Activated T-cell treated with anti-CD3 and anti-CD28 coated beads, Interleukin-2, amount 50 U/mL, for 4 hours (primary cell): ENCODE measurements around the gene SHC1. TPM values are rescaled to one million over a fixed set of nuclear protein-coding genes. Genes with fewer than 3 reads are reported as not detected.

Experiments
- ATAC-seq, 2 donors: fragments of 200-7000 bp; cut with Tn5 transposase; one replicate each; pipeline ENCODE4 v1.10.0; 2021
- DNase-seq: peaks from one replicate; pipeline ENCODE4 v3.0.0-alpha.2; 2020
- H3K27me3 Mint-ChIP-seq: one replicate; pipeline ENCODE4 v1.8.0; 2021; ENCODE audit warnings: low read depth, mixed read lengths
- H3K36me3 Mint-ChIP-seq: one replicate; pipeline ENCODE4 v1.8.0; 2022; ENCODE audit warnings: mixed read lengths; ENCODE audit not compliant: insufficient read depth
- H3K4me1 Mint-ChIP-seq: one replicate; pipeline ENCODE4 v1.8.0; 2021; ENCODE audit warnings: low read depth, mixed read lengths
- H3K4me3 Mint-ChIP-seq: one replicate; pipeline ENCODE4 v1.8.0; 2021; ENCODE audit warnings: mild to moderate bottlenecking, moderate library complexity, mixed read lengths
- H3K9me3 Mint-ChIP-seq: one replicate; pipeline ENCODE4 v1.8.0; 2021; ENCODE audit warnings: mixed read lengths
- total RNA-seq, 3 donors: library from RNA; stranded (reverse); gene quantifications; one replicate each; pipeline ENCODE4 v1.2.1, GENCODE V29; 2021

Gene SHC1
- total RNA-seq, 3 donors from 2014 or later, result 38.7 to 43.7 (median 39.2) TPM

DNA sequence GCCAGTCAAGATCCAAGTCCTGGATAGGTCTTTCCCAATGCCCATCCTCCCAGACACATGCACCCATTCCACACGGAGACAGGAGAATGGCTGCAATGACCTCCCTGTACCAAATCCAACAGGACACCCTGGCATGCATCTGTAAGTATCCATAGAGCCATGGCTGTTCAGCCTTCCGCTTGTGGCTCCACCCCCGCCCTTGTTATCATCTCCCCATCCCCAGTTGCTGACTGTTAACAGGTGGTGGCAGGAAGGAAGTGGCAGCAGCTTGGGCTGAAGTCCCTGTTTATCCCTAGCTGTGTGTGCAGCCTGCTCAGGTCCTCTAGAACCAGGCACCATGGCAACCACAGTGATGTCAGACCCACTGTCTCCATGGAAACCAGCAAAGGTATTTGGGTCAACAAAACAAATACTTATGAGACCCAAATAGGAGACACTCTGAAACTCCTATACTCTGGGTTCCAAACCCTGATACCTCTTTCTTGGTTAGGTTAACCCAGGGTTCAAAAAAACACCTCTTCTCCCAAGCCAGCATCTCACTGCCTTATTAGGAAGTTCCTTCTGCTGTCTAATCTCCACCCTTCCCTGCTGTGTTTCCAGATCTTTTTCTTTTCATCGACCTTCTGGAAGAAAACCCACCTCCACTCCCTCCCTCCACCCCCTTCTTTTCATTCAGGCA lies 15.4 kb downstream of the SHC1 start:
- DNase-seq (peak; percentile 73), ATAC-seq (peak; percentile 70 to 73)
- Mint-ChIP-seq H3K9me3 (no peaks in the 10 kb centered on the region), H3K27me3 (no peaks in the 10 kb centered on the region), H3K4me1 (peaks cover 77% of the 10 kb centered on the region), H3K4me3 (peak overlapping the region; percentile 86), H3K36me3 (peaks cover 11% of the 10 kb centered on the region)

DNA sequence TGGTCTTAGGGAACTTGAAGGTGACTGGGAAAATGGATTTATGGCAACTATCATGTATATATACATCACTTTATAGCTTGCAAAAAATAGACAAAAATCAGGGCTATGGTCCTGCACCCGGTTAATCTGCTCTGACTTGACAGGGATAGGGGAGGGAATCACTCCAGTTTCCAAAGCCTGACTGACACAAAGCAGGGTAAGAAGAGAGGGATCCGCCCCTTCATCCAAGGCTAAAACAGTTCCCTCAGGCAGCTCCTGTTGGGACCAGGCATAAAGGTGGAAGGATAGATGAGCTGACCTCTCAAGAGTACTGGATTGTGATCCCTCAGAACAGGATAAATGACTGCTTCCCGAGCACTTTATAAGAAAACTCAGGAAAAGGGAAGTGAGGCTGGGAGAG lies 16.0 kb downstream of the SHC1 start:
- H3K36me3 Mint-ChIP-seq, result peaks cover 9% of the 10 kb centered on the region
- no peaks in the 10 kb centered on the region for H3K27me3 Mint-ChIP-seq
- no peaks in the 10 kb centered on the region for H3K9me3 Mint-ChIP-seq
- no peak for ATAC-seq
- peaks cover 77% of the 10 kb centered on the region for H3K4me1 Mint-ChIP-seq
- H3K4me3 Mint-ChIP-seq, result peak overlapping the region; percentile 86
- no peak for DNase-seq

DNA sequence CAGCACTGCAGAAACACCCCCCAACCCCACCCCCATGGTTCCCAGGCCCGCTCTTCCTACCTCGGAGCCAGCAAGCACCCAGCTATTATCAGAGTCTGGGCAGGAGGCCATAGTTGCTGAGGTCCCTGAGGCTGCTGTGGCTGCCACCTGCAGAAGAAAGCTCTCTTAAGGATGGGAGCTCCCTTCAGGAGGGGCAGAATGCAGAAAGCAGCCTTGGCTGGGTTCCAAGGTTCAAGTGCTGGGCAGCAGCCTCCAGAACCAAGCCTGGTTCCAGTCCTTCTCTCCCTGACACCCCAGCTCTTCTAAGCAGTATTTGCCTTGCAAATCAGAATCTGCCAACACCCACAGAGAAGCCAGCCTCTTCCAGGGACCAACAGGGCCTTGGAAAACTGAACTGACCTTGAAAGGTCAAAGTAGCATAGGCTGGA lies 16.9 kb downstream of the SHC1 start:
- Mint-ChIP-seq H3K4me1 (peaks cover 81% of the 10 kb centered on the region), H3K27me3 (no peaks in the 10 kb centered on the region), H3K4me3 (peak overlapping the region; percentile 86), H3K9me3 (no peaks in the 10 kb centered on the region), H3K36me3 (peaks cover 12% of the 10 kb centered on the region)
- no peak for ATAC-seq
- no peak for DNase-seq

DNA sequence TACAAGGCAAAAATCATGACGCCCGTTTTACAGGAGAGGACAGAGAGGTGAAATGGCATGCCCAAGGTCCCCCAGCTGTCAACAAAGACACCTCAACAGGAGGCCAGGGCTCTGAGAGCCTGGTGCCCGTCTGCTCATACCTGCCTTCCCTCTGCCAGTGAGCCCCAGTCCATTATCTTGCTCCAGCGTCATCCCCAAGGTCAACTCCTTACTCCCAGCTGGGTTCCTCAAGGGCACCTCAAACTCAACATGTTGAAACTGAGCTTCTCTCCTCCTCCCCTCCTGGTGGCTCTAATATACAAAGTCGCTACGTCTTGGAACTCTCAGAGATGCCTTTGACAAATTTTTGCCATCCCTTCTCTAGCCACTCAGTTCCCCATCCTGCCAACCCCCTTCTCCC lies 17.9 kb downstream of the SHC1 start:
- Mint-ChIP-seq H3K4me3 (peak overlapping the region; percentile 86), H3K4me1 (peaks cover 80% of the 10 kb centered on the region)
- no peak for DNase-seq

DNA sequence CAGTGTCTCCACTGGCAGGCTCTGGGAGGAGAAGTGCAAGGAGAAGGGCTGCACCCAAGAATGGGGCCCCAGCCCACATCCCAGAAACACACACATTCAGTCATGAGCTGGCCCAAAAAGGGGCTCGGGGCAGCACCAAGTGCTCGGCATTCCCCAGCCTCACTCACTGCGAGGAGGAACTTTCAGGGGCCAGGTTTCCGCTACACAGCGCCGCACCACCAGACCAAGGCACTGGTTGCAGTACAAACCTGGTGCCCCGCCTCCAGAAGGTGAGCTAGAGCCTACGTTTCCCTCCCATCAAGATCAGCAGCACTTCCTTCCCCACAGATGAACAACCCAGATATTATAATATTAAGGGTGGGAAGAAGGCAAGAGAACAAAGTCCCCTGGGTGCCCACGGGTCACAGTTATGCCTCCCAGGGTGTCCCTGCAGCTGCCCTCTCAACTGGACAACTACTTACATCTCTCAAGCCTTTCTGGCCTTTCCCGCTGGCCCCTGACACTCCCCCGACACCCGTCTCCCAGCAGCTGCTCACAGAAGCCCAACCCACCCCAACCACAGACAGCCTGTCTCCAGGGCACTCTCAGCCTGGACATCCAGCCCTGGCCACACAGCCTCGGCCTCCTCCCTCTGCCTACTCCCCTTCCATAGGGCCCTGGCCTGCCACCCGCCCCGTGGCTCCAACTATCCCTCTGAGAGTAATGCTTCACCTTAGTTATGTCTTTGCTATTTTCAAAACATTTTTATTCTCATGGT lies 18.5 kb downstream of the SHC1 start:
- peak; percentile 50 to 59 for ATAC-seq
- Mint-ChIP-seq H3K9me3 (no peaks in the 10 kb centered on the region), H3K4me3 (peak overlapping the region; percentile 86), H3K36me3 (peaks cover 14% of the 10 kb centered on the region), H3K27me3 (no peaks in the 10 kb centered on the region), H3K4me1 (peaks cover 75% of the 10 kb centered on the region)
- DNase-seq, result peak; percentile 54

More for the DNA sequence above, 17.9 kb downstream of the SHC1 start:
- peaks cover 14% of the 10 kb centered on the region for H3K36me3 Mint-ChIP-seq
- H3K9me3 Mint-ChIP-seq, result no peaks in the 10 kb centered on the region
- no peak for ATAC-seq
- H3K27me3 Mint-ChIP-seq, result no peaks in the 10 kb centered on the region

DNA sequence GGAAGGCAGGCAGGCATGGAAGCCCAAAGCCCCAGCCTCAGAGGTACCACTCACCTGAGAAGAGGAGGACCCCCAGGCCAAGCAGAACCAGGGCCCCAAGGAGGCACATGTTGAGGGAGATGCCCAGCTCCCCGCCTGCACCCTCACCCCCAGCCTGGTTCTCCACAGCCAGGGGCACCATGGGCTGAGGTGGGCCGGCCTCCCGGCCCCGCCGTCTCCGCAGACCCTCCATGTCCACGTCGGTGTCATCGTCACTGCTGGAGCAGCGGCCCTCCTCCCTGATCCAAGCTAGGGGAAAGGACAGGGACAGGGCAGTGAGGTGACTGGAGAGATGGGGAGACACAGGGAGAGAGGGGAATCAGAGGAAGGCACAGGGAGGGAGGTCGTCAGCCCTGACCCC lies 22.5 kb downstream of the SHC1 start:
- no peak for DNase-seq
- Mint-ChIP-seq H3K27me3 (no peaks in the 10 kb centered on the region), H3K9me3 (no peaks in the 10 kb centered on the region), H3K36me3 (peaks cover 21% of the 10 kb centered on the region), H3K4me1 (peaks cover 50% of the 10 kb centered on the region), H3K4me3 (no peak overlapping the region)
- ATAC-seq, result no peak

DNA sequence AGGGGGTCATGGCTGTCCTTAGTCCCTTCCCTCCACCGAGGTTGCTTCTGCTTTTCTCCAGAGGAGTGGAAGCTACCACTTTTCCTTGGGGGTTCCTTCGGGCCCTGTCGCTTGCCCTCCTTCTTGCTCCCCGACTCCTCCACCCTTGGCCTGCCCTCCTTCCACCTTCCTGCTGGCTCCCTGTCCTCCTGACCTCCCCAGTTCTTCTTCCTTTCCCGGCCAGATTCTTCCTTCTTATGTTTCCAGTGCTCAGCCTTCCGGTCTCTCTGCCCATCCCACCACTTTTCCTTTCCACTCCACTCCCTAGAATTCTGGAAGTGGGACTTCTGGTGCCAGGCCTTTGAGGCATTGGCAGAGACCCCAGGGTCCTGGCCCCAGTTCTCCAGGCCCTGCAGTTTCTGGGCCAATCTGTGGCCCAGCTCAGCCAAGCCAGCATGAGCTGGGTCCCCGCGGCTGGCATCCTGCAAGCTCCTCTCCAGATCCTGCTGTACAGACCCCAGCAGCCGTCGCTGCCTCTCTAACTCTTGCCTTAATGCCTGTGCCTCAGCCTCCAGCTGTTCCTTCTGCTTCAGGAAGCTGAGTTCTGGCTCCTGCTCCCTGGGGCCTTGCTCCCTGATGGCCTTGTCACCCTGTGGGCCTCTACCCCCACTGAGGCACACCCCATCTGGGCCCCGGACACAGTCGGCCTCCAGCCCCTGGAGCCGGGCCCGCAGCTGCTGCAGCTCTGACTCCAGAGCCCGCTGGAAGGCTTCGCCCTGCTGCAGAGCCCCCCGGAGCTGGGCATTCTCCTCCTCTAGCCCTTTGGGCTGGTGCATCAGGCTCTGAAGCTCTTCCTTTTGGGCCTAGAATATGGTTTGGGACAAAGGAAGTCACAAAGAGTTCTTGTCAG lies 24.3 kb downstream of the SHC1 start:
- no peak overlapping the region for H3K4me3 Mint-ChIP-seq
- ATAC-seq (no peak), DNase-seq (no peak)
- H3K4me1 Mint-ChIP-seq, result peaks cover 48% of the 10 kb centered on the region
- peaks cover 18% of the 10 kb centered on the region for H3K36me3 Mint-ChIP-seq
- H3K9me3 Mint-ChIP-seq, result no peaks in the 10 kb centered on the region
- no peaks in the 10 kb centered on the region for H3K27me3 Mint-ChIP-seq

DNA sequence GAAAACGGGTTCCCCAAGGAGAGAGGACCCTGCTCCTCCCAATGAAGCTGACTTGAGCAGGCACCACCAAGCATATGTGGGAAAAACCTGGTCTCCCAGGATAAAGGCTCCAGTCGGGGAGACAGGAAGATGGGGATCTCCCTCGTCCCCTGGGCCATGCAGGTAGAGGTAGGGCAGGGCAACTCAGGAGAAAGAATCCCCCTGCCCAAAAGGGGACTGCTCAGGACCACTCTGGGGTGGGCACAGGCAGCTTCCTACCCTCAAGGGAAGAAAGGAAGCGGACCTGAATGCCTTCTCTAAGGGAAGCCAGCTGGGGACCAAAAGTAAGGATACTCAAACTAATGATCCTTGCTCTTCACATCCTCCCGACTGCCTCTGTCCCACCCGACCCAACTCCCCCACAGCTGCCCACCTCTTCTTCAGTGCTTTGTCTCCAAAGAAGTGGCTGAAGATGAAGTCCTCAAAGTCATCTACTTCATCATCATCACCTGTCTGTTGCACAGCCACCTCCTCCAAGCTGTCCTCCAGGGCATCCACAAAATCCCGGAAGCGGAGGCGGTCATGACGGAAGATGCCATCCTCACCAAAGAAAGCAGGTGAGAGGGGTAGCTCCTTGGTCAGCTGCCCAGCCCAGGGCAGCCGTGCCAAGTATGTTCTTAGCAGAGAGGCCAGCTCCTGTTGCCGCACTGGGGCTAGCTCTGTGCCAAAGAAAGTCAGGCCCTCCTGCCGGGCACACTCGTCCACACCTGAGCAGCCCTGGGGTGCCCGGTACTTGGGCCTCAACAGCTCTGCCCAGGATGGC lies 25.2 kb downstream of the SHC1 start:
- H3K4me3 Mint-ChIP-seq, result no peak overlapping the region
- no peaks in the 10 kb centered on the region for H3K27me3 Mint-ChIP-seq
- ATAC-seq (no peak), DNase-seq (no peak)
- peaks cover 12% of the 10 kb centered on the region for H3K36me3 Mint-ChIP-seq
- peaks cover 48% of the 10 kb centered on the region for H3K4me1 Mint-ChIP-seq
- no peaks in the 10 kb centered on the region for H3K9me3 Mint-ChIP-seq

DNA sequence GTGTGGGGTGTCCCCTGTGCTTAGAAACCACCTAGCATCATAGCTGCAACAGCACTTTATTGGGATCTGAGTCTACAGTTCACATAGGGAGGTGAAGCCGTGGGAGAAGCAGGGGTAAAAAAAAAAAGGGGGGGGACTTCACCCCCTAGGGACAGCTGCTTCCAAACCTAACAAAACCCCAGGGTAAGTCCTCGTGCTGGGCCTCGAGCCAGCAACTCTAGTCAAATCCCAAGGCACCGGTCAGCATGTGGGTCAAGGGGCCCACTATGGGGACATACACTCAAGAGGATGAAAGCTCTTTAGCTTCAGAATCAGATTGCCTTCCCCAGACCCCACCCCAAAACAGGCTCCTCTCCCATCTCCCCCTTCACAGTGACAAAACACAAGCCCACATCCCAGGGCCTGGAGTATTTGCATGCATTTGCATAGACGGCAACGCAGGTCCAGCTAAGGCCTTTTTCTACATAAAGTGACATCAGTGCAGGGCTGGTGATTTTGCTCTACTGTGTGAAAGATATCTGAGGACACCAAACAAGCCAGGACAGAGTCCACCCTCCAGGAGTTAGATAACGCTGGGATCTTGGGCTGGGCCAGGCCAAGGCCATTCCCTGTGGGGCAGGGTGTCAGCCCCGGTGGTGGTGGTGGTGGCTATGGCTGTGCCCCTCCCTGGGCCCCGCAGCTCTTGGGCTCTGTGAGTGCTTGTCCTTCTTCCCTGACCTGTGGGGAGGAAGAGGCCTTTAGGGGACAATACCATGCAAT lies 26.0 kb downstream of the SHC1 start:
- Mint-ChIP-seq H3K27me3 (no peaks in the 10 kb centered on the region), H3K9me3 (no peaks in the 10 kb centered on the region), H3K4me3 (no peak overlapping the region), H3K36me3 (peaks cover 12% of the 10 kb centered on the region), H3K4me1 (peaks cover 52% of the 10 kb centered on the region)
- DNase-seq (no peak), ATAC-seq (no peak)

DNA sequence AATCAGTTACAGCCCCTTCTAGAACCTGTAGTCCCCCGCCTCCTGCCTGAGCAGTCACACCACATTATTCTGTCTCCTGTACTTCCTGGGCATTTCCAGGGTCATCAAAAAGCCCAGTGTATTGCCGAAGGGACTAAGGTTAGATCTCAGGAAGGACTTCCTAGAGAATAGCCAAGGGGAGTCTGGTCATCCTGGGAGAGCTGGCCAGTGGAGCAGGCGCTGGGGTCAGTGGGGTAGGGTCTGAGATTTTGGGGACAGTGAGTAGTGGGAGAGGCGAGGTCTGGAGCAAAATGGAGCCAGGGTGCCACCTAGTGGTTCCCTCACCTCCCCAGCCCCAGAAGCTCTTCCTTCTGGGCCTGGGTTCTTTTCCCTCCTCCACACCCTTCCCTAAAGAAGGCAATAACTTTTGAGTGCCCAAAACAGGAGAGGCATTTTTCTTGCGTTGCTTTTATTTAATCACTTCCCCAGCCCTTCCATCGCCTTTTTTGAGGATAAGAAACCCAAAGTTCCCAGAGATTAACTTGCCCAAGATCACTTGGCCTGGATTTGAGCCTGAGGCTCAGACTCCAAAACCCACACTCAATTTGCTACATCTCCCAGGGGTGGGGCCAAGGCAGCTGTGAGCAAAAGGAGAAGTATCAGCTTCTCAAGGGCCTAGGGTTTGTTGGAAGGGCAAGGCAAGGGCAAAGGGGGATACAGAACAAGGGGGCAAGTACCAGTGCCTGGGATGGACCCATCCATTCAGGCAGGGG lies 26.7 kb downstream of the SHC1 start:
- ATAC-seq (peak; percentile 45 to 57), DNase-seq (peak; percentile 26)
- H3K4me1 Mint-ChIP-seq, result peaks cover 54% of the 10 kb centered on the region
- H3K36me3 Mint-ChIP-seq, result peaks cover 11% of the 10 kb centered on the region
- no peaks in the 10 kb centered on the region for H3K9me3 Mint-ChIP-seq
- no peaks in the 10 kb centered on the region for H3K27me3 Mint-ChIP-seq
- H3K4me3 Mint-ChIP-seq, result no peak overlapping the region

DNA sequence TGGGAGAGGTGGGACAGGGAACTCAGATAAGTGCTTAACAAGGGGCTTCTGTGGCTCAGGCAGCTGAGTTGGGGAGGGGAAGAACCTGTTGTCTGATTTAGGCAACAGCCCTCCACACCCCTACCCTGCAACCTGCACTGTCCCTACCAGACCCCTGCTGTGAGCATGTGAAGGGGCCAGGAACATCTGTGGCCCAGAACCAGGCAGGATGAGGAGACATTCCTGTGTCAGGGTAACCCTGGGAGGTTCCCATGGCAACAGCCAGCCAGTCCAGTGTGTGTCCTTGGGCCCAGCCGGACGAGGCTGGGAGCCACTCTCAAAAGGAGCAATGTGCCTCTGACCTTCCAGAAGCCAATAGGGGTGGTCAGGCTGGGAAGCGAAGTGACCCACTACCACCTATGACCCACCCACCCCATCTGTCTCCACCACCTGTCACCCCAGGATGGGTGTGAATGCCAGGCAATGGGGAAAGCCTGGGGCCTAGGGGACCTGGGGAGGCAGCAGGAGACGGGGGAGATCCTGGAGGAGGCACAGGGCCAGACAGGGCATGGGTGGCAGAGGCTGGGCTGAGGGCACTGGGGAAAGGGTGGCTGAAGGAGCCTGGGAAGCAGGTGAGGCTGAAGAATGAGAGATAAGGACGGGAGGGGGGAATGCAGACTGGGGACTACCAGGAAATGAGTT lies 29.1 kb downstream of the SHC1 start:
- ATAC-seq, result no peak
- no peaks in the 10 kb centered on the region for H3K9me3 Mint-ChIP-seq
- peaks cover 4% of the 10 kb centered on the region for H3K36me3 Mint-ChIP-seq
- no peak for DNase-seq
- no peaks in the 10 kb centered on the region for H3K27me3 Mint-ChIP-seq
- peaks cover 66% of the 10 kb centered on the region for H3K4me1 Mint-ChIP-seq
- H3K4me3 Mint-ChIP-seq, result no peak overlapping the region

DNA sequence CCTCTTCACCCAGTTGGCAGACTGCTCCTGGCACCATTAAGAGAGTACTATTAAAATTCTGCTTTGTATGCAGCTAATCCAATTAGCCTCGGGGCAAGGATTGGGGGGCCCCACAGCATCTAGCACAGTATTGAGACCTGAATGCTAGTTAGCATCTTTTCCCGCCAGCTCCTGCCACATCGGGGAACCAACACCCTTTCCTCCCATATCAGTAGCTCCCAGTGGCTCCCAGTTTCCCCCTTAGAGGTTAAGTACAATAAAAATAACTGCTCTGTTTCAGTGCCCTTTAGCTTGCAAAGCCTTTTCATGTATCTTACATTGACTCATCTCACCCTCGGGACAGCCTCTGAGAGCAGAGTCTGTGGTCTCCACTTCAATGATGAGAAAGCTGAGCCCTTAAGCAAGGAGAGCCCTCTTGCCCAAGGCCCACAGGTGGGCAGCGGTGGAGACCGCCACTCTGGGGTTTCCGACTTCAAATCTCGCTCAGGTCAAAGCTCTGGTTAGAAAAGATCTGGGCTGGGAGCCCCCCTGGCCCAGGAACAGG lies 29.8 kb downstream of the SHC1 start:
- H3K9me3 Mint-ChIP-seq, result no peaks in the 10 kb centered on the region
- H3K36me3 Mint-ChIP-seq, result no peaks in the 10 kb centered on the region
- ATAC-seq (no peak), DNase-seq (no peak)
- H3K4me1 Mint-ChIP-seq, result peaks cover 68% of the 10 kb centered on the region
- no peak overlapping the region for H3K4me3 Mint-ChIP-seq
- H3K27me3 Mint-ChIP-seq, result no peaks in the 10 kb centered on the region
